ENCODE results near the gene PDZRN4.
"Not testable (repeated sequence)": the region's sequence is repeated elsewhere in the genome, so short reads cannot be mapped to it uniquely, and the experiment has no call there.

The PDZRN4 gene

DNA sequence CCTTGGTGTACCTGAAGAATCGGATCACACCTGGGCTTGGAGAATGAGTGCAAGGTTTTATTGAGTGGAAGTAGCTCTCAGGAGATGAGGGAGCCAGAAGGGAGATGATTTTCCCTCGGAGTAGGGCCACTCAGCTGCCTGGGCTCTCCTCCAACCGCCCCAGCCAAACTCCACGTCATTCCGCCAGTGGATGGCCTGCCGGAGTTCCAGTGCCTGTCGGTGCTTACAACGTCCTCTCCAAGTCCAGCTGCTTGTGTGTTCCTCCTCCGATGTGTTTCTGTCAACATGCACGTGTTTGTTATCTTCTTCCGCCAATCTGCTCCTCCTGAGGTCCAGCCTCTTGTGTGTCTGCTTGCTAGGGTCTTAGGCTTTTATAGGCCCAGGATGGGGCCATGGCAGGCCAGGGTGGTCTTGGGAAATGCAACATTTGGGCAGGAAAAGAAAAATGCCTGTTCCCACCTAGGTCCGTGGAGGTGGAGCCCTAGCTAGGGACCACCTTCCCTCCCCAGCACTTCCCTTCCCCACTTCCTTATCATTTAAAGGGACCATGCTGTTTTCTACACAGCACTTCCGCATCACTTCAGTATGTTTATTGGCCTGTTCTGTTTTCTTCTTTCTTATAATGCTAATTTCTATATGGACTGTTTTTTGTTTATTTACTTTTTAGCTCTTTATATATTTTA lies 343.2 kb downstream of the PDZRN4 start:
- no peak overlapping the region for H3K4me3 ChIP-seq (ENCODE audit: low read depth, low read length)

DNA sequence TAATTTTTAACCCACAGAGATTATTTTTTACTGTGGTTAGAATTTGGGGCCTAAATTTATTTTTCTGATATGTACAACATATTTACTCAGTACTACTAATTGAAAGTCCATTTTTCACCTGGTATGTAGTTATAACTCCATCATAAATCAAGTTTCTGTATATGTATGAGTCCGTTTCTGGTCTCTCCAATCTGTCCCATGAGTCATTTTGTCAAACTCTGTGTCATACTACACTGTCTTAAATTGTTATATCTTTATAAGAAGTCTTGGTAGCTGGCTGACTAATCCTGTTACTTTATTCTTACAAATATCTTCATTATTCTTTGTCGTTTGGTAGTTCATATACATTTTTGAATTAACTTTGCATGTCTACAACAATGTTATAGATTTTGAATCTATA lies 344.0 kb downstream of the PDZRN4 start:
- DNase-seq (ENCODE audit: low read depth) = no peak

More for the DNA sequence above, 343.2 kb downstream of the PDZRN4 start:
- TF ChIP-seq, protein P1, sequence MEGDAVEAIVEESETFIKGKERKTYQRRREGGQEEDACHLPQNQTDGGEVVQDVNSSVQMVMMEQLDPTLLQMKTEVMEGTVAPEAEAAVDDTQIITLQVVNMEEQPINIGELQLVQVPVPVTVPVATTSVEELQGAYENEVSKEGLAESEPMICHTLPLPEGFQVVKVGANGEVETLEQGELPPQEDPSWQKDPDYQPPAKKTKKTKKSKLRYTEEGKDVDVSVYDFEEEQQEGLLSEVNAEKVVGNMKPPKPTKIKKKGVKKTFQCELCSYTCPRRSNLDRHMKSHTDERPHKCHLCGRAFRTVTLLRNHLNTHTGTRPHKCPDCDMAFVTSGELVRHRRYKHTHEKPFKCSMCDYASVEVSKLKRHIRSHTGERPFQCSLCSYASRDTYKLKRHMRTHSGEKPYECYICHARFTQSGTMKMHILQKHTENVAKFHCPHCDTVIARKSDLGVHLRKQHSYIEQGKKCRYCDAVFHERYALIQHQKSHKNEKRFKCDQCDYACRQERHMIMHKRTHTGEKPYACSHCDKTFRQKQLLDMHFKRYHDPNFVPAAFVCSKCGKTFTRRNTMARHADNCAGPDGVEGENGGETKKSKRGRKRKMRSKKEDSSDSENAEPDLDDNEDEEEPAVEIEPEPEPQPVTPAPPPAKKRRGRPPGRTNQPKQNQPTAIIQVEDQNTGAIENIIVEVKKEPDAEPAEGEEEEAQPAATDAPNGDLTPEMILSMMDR (IDR thresholded peaks at IDR 0.05; ENCODE audit: control insufficient read depth, extremely low read depth, insufficient read depth) = no peak
- no peak for DNase-seq (ENCODE audit: low read depth)

DNA sequence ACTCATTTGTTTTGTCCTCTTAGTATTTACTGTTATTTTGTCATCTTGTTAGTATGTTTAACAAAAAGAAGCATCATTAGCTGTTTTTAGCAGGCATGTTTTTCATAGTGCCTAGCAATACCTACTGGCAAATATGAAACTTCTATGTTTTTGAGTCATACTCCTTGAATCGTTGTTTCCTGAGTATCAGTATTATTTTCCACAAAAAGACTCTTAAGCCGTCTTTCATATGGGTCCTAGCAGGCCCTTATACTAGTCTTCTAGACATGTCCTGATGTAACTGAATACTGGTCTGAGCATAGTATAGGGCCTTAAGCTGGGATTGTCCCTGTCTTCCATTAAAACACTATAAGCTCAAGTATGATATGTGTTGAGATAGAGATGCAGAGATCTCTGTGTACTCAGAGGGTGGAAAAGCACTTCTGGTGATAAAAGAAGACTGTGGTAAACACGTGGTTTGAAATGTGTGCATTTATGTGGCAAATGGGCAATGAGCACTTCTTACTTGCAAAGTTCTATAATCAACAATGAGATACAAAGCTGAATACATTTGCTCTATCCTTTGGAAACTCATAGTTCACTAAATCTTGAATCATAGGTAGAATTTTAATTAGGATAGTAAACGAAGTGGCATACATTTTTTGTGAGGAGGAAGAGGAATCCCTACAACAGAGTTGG lies 348.8 kb downstream of the PDZRN4 start:
- no peak for DNase-seq (ENCODE audit: low read depth)
- TF ChIP-seq, protein P1 (IDR thresholded peaks at IDR 0.05; ENCODE audit: control insufficient read depth, extremely low read depth, insufficient read depth) = no peak

More for the DNA sequence above, 344.0 kb downstream of the PDZRN4 start:
- H3K4me3 ChIP-seq (ENCODE audit: low read depth, low read length) = no peak overlapping the region
- TF ChIP-seq, protein P1 (IDR thresholded peaks at IDR 0.05; ENCODE audit: control insufficient read depth, extremely low read depth, insufficient read depth) = no peak

DNA sequence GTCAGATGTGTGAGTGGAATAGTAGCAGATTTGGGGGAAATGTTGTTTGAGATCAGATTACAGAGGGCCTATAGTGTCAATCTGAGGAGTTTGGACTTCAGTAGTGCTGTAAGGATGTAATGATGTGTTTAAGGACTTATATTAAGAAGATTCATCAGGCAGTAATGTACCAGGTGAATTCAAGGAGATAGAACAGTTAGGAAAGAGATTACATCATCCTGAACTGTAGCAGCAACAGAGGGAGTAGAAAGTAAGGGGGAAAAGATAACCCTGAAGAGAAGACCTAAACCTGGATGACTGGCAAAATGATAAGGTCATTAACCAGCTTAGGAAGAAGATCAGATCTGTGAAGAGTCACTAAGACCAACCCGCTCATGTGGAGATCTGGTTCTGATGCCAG lies 349.4 kb downstream of the PDZRN4 start:
- no peak overlapping the region for H3K4me3 ChIP-seq (ENCODE audit: low read depth, low read length)
- DNase-seq (ENCODE audit: low read depth) = no peak
- TF ChIP-seq, protein P1 (IDR thresholded peaks at IDR 0.05; ENCODE audit: control insufficient read depth, extremely low read depth, insufficient read depth) = no peak

More for the DNA sequence above, 348.8 kb downstream of the PDZRN4 start:
- no peak overlapping the region for H3K4me3 ChIP-seq (ENCODE audit: low read depth, low read length)

DNA sequence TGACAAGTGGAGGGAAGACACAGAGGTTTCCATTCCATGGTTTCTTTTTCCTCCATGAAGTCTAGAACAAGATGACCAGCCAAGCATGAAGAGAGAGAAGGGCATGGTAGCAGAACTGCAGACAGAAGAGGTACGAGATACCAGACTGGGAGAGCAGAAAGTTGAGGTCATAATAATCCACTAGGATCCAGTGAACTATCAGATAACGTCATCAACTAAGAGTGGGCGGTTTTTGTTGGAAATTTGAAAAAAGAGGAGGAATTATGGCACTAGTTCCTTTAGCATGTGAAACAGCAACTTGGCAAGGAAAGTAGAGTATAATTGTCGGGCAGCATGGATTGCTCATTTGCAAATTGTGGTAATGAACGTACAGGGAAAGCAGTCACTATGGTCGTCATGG lies 357.6 kb downstream of the PDZRN4 start:
- H3K4me3 ChIP-seq (ENCODE audit: low read depth, low read length) = no peak overlapping the region
- TF ChIP-seq, protein P1 (IDR thresholded peaks at IDR 0.05; ENCODE audit: control insufficient read depth, extremely low read depth, insufficient read depth) = no peak
- no peak for DNase-seq (ENCODE audit: low read depth)

DNA sequence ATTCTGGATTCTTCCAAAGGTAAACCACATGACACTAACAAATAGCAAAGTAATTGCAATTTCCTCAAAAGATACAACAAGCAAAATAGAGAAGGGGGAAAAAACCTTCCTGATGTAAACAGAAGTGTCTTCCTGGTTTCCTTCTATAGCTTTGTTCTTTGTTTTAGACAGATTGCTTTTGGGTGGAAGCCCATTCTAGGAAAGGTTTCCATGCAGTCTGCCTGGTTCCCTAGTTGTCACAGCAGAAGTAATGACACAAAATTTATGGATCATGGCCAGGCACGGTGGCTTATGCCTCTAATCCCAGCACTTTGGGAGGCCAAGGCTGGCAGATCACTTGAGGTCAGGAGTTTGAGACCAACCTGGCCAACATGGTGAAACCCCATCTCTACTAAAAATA lies 359.0 kb downstream of the PDZRN4 start:
- not testable (repeated sequence) for DNase-seq (ENCODE audit: low read depth); H3K4me3 ChIP-seq (ENCODE audit: low read depth, low read length)

DNA sequence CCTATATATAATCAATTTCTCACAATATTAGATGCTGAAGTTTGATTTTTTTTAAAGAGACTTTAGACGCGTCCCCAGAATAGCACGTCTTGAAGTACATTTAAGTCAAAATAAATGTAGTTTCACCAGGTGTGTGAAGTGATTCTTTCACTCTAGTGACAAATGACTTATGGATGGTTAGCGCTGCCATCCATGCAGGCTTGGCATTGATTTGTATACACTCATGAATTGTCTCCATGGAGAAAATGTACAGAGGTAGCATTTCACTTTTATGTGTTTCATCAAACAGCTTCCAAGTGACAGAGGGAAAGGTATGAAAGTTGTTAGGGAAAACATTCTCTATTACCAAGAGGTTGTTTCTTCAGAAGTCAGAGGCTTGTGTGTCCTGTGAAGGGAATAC lies 360.8 kb downstream of the PDZRN4 start:
- DNase-seq (ENCODE audit: low read depth) = no peak
- TF ChIP-seq, protein P1 (IDR thresholded peaks at IDR 0.05; ENCODE audit: control insufficient read depth, extremely low read depth, insufficient read depth) = no peak
- H3K4me3 ChIP-seq (ENCODE audit: low read depth, low read length) = no peak overlapping the region

Measured in LNCaP clone FGC (cell line).